22Rv1 (cell line): ENCODE data around the gene ACAN.

ENCODE experiments used
- CTCF ChIP-seq: fragments of 450-650 bp; IDR thresholded peaks from 2 replicates; pipeline ENCODE4 v1.5.1; 2017; ENCODE audit warnings: mild to moderate bottlenecking
- ZFX ChIP-seq: fragments of 450-650 bp; IDR thresholded peaks from 2 replicates; pipeline ENCODE4 v1.6.1; 2017; ENCODE audit warnings: antibody characterized with exemption, borderline replicate concordance

GRCh38 chr15:88842156-88842555 is 38.9 kb downstream of the ACAN start:
- TF ChIP-seq CTCF, result no peak
- TF ChIP-seq ZFX, result no peak
